HUDEP-2 (cell line): ENCODE data around the gene KCNH2.

ENCODE experiments used
- DNase-seq, 76 experiments: peaks; one replicate each; lab custom pipeline; 2025; ENCODE audit not compliant: unreplicated experiment in 76 of 76; lab: John Stamatoyannopoulos, UW

The KCNH2 gene

GRCh38 chr7:150996376-150997074 is 18.4 kb upstream of the KCNH2 start:
- DNase-seq = no peak

GRCh38 chr7:150994838-150995510 is 16.9 kb upstream of the KCNH2 start:
- DNase-seq = no peak

DNA sequence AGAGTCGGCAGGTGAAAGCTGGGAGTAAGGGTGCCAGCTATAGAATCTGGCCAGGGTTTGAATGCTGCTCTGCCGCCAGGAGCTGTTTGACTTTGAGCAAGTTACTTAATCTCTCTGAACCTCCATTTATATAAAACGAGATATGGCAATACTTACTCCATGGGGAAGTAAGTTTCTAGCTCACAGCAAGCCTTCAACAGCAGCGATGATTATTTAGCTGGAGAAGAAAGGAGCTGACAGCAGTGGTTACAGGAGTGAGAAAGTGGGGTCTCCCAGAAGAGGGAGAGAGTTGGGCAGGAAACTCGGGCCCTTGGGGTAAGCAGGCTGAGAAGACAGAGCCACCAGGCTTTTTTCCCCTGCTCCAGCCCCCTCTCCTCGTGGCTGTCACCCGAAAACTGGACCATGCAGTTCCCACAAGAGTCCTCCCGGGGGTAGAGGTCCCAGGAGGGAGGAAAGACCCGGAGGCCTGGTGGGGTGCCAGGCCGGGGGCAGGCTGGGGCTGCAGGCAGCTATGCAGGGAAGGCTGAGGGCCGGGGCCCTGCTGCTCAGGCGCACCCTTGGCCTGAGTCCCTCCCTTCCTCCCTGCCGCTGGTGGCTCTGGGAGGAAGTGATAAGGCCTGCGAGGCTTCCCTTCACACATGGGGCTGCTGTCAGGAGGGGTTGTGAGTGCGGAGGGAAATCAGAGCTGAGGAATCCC is 16.2 kb upstream of the KCNH2 start:
- peak in 73 of 76 experiments; percentile 36 to 88 (median 74) for DNase-seq

DNA sequence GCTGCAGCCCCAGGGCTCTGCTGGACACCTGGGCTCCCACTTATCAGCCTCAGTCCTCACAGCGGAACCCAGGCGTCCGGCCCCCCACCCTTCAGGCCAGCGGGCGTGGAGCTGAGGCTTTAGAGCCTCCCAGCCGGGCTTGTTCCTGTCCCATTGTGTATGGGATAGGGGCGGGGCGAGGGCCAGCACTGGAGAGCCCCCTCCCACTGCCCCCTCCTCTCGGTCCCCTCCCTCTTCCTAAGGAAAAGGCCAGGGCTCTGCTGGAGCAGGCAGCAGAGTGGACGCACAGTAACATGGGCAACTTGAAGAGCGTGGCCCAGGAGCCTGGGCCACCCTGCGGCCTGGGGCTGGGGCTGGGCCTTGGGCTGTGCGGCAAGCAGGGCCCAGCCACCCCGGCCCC is 15.4 kb upstream of the KCNH2 start:
- no peak for DNase-seq

GRCh38 chr7:150992833-150993302 is 14.7 kb upstream of the KCNH2 start:
- DNase-seq = peak in 17 of 76 experiments; percentile 17 to 60 (median 32)

GRCh38 chr7:150992051-150992640 is 14.0 kb upstream of the KCNH2 start:
- DNase-seq = no peak

DNA sequence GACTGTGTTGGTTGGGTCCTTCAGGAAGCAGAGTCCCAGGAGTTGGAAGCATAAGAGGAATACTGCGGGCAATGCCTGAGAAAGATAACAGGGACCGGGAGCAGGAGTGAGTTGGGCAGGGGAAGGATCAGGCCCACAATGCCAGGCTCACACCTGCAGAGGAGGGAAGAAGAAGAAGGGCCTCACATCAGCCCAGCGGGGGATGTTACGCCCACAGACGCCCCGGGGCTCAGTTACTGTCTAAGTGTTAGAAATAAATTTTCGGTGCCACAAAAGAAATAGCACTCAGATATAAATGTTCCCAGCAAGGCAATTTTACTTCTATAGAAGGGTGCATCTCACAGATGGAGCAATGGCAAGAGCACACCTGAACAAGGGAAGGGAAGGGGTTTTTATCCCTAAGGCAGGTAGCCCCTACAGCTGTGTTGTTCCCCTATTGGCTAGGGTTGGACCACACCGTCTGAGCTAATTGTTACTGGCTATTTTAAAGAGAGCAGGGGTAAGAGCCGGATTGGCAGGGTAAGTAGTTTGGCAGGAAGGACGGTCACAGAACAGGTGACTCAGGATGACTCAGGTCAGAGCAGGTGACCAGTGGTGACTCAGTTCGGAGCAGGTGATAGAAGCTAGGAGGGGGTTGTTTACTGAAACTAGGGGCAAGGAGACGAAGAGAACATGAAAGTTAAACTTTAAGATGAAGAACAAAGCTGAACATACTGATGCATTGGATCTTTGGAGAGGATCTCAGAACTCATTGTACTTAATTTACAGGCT is 12.5 kb upstream of the KCNH2 start, which contains the start of gene NOS3:
Gene NOS3, plus strand, starts transcription at position 602 of the 771 bp plus-strand sequence. CDS start 2,787 bp downstream, outside the sequence.
- DNase-seq = no peak

- no peak for DNase-seq
These were observed 11.3 kb upstream of the KCNH2 start for GRCh38 chr7:150989456-150989855.

- DNase-seq = peak in 39 of 76 experiments; percentile 5 to 67 (median 44)
These were observed 10.4 kb upstream of the KCNH2 start for GRCh38 chr7:150988230-150989226.

DNA sequence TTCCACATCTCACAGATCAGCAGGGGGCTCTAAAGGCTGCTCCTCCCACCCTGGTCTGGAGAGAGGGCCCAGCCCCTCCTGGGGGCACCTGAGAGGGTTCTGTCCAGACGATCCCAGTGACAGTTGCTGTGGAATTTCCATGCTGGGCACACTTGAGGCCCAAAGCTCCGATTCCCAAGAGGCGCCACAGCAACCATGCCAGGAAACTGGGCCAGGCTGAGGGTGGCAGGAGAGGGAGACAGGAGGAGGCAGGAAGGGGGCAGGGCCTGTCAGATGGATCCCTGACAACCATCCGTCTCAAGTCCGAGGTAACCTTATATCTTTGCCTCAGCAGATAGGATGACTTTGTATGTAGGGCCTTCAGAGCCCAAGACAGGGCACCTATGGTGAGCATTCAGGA is 8.4 kb upstream of the KCNH2 start:
- DNase-seq = no peak

DNA sequence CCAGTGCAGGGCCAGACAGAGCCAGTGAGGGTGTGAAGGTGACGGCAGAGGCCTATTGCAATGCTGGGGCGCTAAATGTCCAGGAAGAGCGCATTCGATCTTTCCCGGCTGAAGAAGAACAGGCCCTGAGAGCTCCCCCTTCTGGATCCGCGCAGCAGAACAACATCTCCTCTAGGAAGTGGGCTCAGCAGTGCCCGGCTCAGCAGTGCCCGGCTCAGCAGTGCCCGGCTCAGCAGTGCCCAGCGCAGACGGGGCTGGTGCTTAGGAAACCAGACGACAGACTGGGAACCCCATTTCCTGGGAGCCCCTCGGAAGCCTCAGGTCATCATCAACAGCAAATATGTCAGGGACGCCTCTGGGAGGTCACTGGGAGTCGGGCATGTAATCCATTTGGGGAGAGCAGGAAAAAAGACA is 8.0 kb upstream of the KCNH2 start:
- peak in 53 of 76 experiments; percentile 7 to 77 (median 53) for DNase-seq

- peak in 25 of 76 experiments; percentile 2 to 69 (median 34) for DNase-seq
These were observed 5.8 kb upstream of the KCNH2 start for GRCh38 chr7:150983893-150984368.

DNA sequence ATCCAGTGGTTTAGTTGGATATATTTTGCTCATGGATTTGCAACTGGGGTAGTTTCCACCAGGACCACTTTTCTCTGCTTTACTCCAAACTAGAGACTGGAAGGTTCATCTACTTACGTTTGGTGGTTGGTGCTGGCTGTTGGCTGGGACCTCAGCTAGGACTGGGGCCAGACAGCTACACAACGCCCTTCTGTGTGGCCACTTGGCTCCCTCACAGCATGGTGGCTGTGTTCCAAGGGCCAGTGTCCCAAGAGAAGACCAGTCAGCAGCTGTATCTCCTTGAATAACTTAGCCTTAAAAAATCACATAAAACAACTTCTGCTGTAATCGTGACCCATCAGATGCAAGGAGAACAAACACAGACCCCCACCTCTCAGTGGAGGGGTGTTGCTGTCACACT is 4.2 kb upstream of the KCNH2 start:
- DNase-seq = no peak

DNA sequence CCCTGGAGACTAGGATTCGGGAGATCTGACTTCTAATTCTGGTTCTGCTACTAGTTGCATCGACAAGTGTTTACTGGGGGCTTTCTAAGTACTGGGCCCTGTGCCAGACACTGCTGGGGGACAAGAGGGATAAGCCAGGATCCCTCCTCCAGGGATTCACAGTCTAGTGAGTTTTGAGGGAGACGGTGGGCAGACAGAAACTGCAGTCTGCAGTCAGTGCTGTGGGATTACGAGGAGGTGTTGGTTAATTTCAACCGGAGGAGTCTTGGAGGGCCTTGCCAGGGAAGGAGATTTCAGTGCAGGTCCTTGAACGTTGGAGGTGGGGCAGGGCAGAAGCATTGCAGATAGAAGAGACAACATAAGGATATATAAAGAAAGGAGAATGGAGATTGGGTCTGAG is 3.5 kb upstream of the KCNH2 start:
- DNase-seq = no peak

DNA sequence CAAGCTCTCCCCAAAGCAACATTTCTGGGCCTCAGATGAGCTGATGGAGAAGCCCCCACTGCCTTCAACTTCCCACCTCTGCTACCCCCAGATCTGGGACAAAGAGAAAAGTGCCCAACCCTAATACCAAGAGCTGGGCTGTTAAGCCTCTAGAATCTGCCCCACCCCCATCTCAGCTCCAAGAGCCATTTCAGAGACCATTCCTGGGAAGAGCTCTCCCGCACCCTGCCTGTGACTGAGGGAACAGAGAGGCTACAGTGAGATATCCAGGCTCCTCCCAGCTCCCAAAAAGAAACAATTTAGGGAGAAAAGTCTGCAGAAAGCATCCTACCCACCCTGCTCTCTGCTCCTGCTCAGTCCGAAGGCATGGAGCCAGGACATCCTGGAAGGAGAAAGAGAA is 2.5 kb upstream of the KCNH2 start:
- no peak for DNase-seq

GRCh38 chr7:150979713-150980390 is 1.7 kb upstream of the KCNH2 start:
- DNase-seq = no peak

GRCh38 chr7:150977382-150978125 is 567 bp downstream of the KCNH2 start:
- DNase-seq = no peak
